HG03442 (cell line): ENCODE results near the gene VGLL3.

Experiments used
- ATAC-seq: cut with Tn5 transposase; IDR thresholded peaks from one replicate; pipeline ENCODE4 v1.9.1; 2021; ENCODE audit warnings: mild to moderate bottlenecking, moderate library complexity; ENCODE audit not compliant: unreplicated experiment

Gene VGLL3

GRCh38 chr3:86954747-86955146 lies 36.2 kb downstream of the VGLL3 start:
- no peak for ATAC-seq

- no peak for ATAC-seq
Observed at GRCh38 chr3:86954226-86954625, 36.7 kb downstream of the VGLL3 start.

DNA sequence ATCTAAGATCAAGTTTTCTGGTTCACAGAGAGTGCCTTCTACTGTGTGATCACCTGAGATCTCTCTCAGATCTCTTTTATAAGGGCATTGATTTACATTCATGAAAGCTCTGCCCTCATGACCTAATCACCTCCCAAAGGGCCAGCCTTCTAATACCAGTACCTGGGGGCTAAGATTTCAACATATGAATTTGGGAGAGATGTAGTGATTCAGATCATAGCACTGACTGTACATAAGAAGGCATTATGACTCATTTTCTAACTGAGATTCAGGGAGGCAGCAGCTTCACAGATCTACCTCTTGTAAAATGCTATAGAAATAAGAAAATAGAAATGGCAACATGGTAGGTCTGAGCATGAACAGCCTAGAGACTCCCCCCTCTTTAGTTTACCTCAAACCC lies 39.6 kb downstream of the VGLL3 start:
- ATAC-seq: no peak

DNA sequence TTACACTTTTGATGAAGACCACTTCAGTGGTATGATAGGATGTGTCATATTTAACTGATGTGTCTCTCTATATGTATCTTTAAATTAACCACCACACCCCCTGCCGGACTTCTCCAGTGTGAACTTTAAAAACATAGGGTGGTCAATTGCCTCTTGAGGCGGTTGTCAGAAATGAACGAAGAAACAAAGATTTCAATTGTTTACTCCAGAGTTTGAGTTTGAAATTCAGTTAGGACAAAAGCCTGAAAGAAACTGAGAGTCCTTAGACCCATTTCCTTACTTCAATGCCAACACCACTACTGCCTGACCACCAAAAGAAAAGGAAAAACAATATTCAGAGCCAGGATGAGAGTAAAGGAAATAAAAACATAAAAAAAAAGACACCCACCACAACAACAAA lies 40.2 kb downstream of the VGLL3 start:
- no peak for ATAC-seq

GRCh38 chr3:86949850-86950249 lies 41.1 kb downstream of the VGLL3 start:
- no peak for ATAC-seq

GRCh38 chr3:86948822-86949221 lies 42.1 kb downstream of the VGLL3 start:
- ATAC-seq: no peak

DNA sequence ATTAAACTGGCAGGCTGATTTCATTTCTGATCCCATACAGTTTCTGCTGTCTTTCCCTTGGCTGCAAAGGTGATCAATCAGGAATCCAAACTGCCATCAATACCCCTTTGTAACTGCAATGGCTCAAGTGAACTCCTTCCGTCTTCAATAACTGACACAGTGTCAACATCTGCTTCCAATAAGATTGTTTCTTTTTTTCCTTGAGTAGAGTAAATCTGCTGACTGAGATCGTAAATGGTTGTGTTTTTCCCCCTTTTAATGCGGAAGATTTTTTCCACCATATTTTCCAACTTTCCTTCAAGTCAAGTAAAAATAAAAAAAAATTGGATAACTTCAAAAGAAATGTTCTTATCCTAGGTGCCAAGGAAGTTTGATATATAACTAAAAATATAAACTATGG lies 48.7 kb downstream of the VGLL3 start:
- no peak for ATAC-seq

- ATAC-seq: no peak
Observed at GRCh38 chr3:86938416-86939105, 52.4 kb downstream of the VGLL3 start.

GRCh38 chr3:86937306-86937791 lies 53.6 kb downstream of the VGLL3 start:
- ATAC-seq: no peak

DNA sequence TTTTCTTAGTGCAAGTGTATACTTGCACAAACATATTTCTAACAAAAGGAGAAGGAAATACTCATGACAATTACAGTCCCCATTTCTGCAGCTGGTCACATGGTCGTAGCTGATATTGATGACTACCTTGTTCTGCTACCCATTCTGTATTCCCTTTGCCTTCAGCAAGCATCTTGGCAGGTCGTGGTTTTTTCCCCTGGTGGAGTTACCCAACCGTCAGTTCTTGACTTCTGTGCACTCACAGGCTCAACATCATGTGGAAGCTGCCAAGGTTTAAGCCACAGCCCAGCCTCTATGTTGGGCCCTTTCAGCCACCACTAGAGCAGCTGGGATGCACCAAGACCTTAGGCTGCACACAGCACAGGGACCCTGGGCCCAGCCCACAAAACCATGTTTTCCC lies 56.1 kb downstream of the VGLL3 start:
- no peak for ATAC-seq

GRCh38 chr3:86930831-86931230 lies 60.1 kb downstream of the VGLL3 start:
- no peak for ATAC-seq

DNA sequence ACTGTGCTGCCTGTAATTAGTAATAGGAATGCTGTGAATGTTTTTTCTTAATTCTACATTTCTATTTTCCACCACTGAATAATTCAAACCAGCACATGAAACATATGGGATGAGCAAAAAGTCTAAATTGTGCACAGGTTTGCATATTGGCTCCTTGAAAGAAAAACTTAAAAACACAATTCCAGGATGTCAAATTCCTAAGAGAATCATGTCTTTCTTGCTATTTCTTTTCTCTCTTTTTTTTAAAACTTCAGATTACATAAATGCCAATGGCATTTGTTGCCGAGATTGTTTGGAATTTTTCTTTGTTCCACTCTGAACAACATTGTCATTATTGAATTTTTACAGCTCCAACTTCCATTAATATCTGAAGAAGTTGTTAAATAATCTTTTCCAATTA lies 60.8 kb downstream of the VGLL3 start:
- no peak for ATAC-seq

- no peak for ATAC-seq
Observed at GRCh38 chr3:86929046-86929445, 61.9 kb downstream of the VGLL3 start.

DNA sequence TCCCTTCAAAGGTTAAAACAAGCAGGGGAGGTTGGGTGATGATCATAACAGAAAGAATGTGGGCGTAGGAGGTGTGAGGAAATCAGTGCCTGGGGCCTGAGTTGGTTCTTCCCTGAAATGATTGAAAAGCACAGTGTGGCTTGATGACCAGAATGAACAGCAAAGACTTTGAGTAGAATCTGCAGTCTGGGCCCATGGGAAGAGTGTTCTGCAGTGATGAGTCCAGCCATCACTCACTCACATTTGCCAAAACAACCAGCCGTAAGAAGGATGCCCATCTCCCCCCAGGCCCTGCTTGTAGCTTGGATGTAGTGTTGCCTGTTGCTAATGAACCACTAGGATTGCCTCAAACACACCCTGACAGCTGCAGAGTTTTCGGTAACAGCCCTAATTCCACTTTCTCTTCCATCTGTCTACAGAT lies 67.9 kb downstream of the VGLL3 start:
- no peak for ATAC-seq

- ATAC-seq: no peak
Observed at GRCh38 chr3:86921971-86922680, 68.8 kb downstream of the VGLL3 start.

DNA sequence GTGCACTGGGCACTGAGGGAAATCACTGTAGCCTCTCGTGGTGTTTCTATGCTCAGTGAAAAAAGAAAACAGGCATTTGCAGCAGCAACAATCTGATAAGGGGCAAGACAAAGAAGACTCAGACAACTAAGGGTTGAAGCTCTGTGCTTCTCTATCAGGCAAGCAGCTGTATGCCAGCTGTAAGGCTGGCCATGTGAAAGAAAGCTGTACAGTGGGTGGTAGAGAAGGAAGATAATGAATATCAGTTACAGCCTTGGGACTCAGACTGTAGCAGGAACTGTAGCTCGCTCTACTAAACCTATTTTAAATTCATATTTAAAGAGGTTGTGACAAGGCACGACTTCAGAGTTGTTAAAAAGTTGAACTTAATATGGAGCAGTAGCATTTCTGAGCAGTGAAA lies 76.3 kb downstream of the VGLL3 start:
- no peak for ATAC-seq

DNA sequence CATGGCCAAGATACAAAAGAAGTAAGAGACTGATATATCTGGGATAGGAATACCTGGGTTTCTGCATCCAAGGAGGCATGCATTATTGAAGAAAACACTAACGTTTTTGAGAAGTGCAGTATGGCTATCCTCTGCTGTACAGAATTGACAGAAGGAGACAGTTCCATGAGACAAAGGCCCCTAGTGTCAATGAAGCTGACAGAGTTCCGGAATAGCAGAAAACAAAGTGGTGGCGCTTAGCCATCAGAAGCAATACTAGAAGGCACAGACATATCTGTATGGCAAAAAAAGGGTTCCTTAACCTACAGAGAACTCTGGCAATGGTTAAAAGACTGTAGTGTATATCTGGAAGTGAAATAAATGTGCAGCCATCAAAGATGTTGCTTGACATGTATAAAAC lies 77.8 kb downstream of the VGLL3 start:
- no peak for ATAC-seq

DNA sequence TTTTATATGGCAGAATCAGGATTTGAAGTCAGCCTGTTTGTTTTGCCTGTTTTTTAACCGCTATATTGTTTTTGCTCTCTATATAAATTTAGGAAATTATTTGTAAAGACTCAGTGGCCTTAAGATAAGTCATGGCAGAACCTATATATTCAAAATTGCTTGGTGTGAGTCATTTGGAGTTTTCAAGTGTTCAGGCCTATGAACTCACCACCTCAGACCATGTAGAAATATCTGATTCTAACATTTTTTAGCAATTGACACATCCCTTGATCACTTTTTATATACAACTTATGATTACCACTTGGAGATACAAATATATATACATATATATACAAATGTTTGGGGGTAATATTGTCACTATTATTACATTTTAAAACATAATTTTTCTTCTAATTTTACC lies 95.7 kb downstream of the VGLL3 start:
- ATAC-seq: no peak

- ATAC-seq: no peak
Observed at GRCh38 chr3:86890741-86891396, 100.1 kb downstream of the VGLL3 start.
